ENCODE results near the gene COX5A. TPM values are rescaled to one million over a fixed set of nuclear protein-coding genes. Genes with fewer than 3 reads are reported as not detected.

COX5A gene
- total and polyA plus RNA-seq, 2 of the 13 experiments (the other 11 are each of a cell fraction or from before 2014, with no cell fraction given), result 158 to 218 TPM

GRCh38 chr15:74928771-74929198 is 9.1 kb downstream of the COX5A start (continued):
- TF ChIP-seq ZNF451 (CRISPR knock-in tag; IDR thresholded peaks at IDR 0.05) (no peak), ZNF605 (CRISPR knock-in tag; IDR thresholded peaks at IDR 0.05) (no peak), KDM6A (CRISPR knock-in tag; IDR thresholded peaks at IDR 0.05; ENCODE audit: low read depth) (no peak), ZNF160 (CRISPR knock-in tag; IDR thresholded peaks at IDR 0.05) (no peak), ZUFSP (CRISPR knock-in tag; IDR thresholded peaks at IDR 0.05; ENCODE audit: borderline replicate concordance) (no peak), ATF3 (CRISPR knock-in tag; IDR thresholded peaks at IDR 0.05) (no peak), FOXA1 (IDR thresholded peaks at IDR 0.05) (0 out of 2 replicates have a peak, but pooled peaks have one; percentile 20), FOXA1 (CRISPR knock-in tag; IDR thresholded peaks at IDR 0.05) (peak; percentile 43; the same call in 1 of the 2 replicates)

- WGBS (ENCODE audit: low lambda C conversion rate), result 95% methylated on average over 3 of the region's 3 CpGs
- no peak overlapping the region for H3K4me3 ChIP-seq (replicated peaks in 1 of 3; ENCODE audit: insufficient read depth in 1 of 3, low read depth in 2 of 3, low read length in 3 of 3)
- ATAC-seq (no peak), DNase-seq (ENCODE audit: low spot score) (no peak), FAIRE-seq (no peak)
- H4K20me1 ChIP-seq (ENCODE audit: insufficient read depth, low read length), result peaks cover 4% of the 10 kb centered on the region; the same call in 1 of the 2 replicates
- peaks cover 15 to 62% of the 10 kb centered on the region in 2 experiments for H3K36me3 ChIP-seq (replicated peaks in 1 of 2; ENCODE audit: control insufficient read depth in 1 of 2, insufficient read depth in 2 of 2, low read length in 2 of 2)
- POLR2A ChIA-PET, result interaction anchor here (1.5 kb wide), 1 partner anchor 18 kb away, joined by 4 read pairs; the partner anchor contains the start of gene FAM219B
- H2AFZ ChIP-seq (ENCODE audit: low read length), result no peak overlapping the region
- H3K9ac ChIP-seq (ENCODE audit: insufficient read depth, low read depth, low read length), result no peak overlapping the region
- no peak overlapping the region for H3K27ac ChIP-seq (ENCODE audit: extremely low read length, insufficient read depth, low read length)
- peaks cover 15% of the 10 kb centered on the region for H3K4me1 ChIP-seq (ENCODE audit: insufficient read depth, low read length)
- no peak overlapping the region for H3K4me2 ChIP-seq (ENCODE audit: low read depth, low read length)
- BruUV-seq (replicated peaks), result no TSS peak
- CTCF ChIA-PET (ENCODE audit: low intra/inter-chr PET ratio, low total read pairs), result no interaction called here
- peaks cover 11% of the 10 kb centered on the region for H3K79me2 ChIP-seq (ENCODE audit: insufficient read depth, low read length)
- H3K9me3 ChIP-seq (ENCODE audit: low read length), result no peaks in the 10 kb centered on the region
- intact Hi-C loops (cut with micrococcal nuclease; ENCODE audit: unreplicated experiment), result no loop called here
- in situ Hi-C loops (cut with HindIII; ENCODE audit: extremely low pct_ligation_motif_present, low pct_unique_long_range_greater_than_20kb), result no loop called here
- H3K27me3 ChIP-seq (ENCODE audit: control insufficient read depth in 1 of 2, insufficient read depth in 2 of 2, low read length in 2 of 2), result no peaks in the 10 kb centered on the region
- TF ChIP-seq ETV5 (CRISPR knock-in tag; IDR thresholded peaks at IDR 0.05; ENCODE audit: borderline replicate concordance) (no peak), DZIP1 (CRISPR knock-in tag; IDR thresholded peaks at IDR 0.05) (no peak), ZFP36 (IDR thresholded peaks at IDR 0.05; ENCODE audit: borderline replicate concordance, low read depth, low read length, partially characterized antibody) (no peak), ZNF646 (CRISPR knock-in tag; IDR thresholded peaks at IDR 0.05) (no peak), HNRNPH1 (optimal IDR thresholded peaks at IDR 0.05; ENCODE audit: low read depth, low read length) (no peak)
These were observed 13.3 kb downstream of the COX5A start for GRCh38 chr15:74924525-74924924.

Measured in HepG2 (cell line).